Measurements from ENCODE around the gene SMOC1.

SMOC1 gene

DNA sequence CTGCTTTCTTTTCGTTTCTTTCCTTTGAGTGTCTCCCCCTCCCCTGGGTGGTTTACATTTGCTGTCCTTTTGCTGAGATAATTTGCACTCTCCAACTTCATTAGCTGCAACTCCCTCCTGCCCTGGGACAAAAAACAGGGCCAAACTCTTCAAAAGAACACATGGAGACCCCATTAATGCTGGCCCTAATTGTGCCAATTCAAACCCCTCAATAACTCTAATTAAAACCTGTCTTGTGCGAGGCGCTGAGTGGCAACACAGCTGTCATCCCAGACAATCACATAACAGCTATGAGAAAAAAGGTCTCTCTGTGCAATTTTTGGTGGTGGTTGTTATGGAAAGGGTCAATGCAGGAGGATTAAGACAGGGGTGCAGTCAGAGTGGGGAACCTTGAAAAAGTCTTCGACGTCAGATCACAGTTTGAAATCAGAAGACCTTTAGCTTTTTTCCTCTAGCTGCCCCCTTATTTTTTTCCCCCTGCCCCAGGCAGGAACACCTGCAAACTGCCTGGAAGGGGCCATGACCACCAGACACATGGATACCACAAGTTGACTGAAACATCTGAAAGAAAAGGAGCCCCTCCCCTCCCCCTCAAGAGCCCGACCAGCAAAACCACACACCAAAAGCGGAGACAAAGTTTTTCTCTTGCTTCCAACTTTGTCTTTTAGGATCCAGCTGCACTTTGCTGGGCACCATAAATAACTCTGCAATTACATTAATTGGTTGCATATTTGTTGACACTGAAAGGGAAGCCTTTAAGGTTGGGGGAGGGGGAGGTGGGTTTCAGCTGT is 26.5 kb upstream of the SMOC1 start:
- no peak for DNase-seq (ENCODE audit: low read depth)
- H3K4me3 ChIP-seq (ENCODE audit: low read depth, low read length): no peak overlapping the region

GRCh38 chr14:69853774-69854173 is 25.4 kb upstream of the SMOC1 start:
- no peak overlapping the region for H3K4me3 ChIP-seq (ENCODE audit: low read depth, low read length)
- TF ChIP-seq CTCF (IDR thresholded peaks at IDR 0.05; ENCODE audit: insufficient read depth, low read depth, low read length, missing control alignments): no peak
- no peak for DNase-seq (ENCODE audit: low read depth)

More for the DNA sequence above, 26.5 kb upstream of the SMOC1 start:
- TF ChIP-seq CTCF (IDR thresholded peaks at IDR 0.05; ENCODE audit: insufficient read depth, low read depth, low read length, missing control alignments): no peak

DNA sequence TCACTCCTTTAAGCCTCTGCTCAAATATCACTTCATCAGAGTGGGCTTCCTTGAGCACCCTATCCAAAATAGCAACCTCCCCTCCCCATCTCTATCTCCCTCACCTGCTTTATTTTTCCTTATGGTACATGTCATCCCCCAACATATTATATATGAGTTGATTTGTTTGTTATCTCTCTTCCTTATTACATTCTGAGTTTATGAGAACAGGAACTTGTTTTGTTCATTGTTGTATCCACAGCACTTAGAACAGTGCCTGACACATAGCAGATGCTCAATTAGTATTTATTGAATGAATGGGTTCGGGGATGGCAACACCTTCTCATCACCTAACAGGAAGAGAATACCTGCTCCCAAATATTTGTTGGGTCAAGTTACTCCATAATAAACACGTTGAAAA is 24.6 kb upstream of the SMOC1 start:
- no peak for TF ChIP-seq CTCF (IDR thresholded peaks at IDR 0.05; ENCODE audit: insufficient read depth, low read depth, low read length, missing control alignments)
- H3K4me3 ChIP-seq (ENCODE audit: low read depth, low read length): no peak overlapping the region
- DNase-seq (ENCODE audit: low read depth): no peak

- H3K4me3 ChIP-seq (ENCODE audit: low read depth, low read length): no peak overlapping the region
- no peak for DNase-seq (ENCODE audit: low read depth)
- no peak for TF ChIP-seq CTCF (IDR thresholded peaks at IDR 0.05; ENCODE audit: insufficient read depth, low read depth, low read length, missing control alignments)
These were observed 23.9 kb upstream of the SMOC1 start for GRCh38 chr14:69855180-69855832.

DNA sequence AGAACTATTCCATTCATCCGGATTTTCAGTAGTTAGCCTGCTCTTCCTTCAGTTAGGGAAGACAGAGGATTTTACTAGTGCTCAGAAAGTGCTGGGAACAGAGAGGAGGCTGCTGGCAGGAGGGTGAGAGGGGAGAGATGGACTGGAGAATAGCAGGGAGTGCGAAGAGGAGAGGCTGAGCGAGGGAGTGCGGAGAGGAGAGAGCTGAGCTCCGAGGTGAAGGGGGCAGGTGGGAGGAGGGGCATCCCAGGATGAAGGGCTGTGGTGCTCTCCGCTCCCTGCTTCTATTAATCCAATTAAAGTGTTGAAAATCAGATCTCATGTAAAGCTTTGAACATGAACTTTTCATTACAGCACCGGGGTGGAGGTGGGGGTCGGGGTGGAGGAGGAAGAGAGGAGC is 20.4 kb upstream of the SMOC1 start:
- H3K4me3 ChIP-seq (ENCODE audit: low read depth, low read length): no peak overlapping the region
- no peak for DNase-seq (ENCODE audit: low read depth)
- TF ChIP-seq CTCF (IDR thresholded peaks at IDR 0.05; ENCODE audit: insufficient read depth, low read depth, low read length, missing control alignments): no peak

DNA sequence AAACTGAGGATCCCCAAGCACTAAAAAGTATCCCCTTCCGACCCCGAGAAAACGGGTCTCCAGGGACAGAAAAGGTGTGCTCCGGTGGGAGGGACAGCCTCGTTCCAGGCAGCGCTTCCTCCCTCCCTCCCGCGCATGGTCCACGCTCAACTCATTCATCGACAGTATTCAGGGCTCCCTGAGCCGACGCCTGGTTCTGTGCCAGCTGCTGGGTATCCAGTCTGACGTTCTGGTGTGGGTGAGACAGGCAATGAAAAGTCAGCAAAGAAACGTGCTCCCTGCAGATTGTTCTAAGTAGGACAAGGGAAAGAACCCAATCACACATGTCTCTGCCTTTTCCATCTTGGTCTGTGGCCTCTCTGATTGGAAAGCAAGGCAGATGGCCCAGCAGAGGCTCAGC is 19.6 kb upstream of the SMOC1 start:
- DNase-seq (ENCODE audit: low read depth): no peak
- TF ChIP-seq CTCF (IDR thresholded peaks at IDR 0.05; ENCODE audit: insufficient read depth, low read depth, low read length, missing control alignments): no peak
- H3K4me3 ChIP-seq (ENCODE audit: low read depth, low read length): no peak overlapping the region

Data from GM12865 (cell line).